Stimulated activated CD4-positive, alpha-beta T cell treated with anti-CD3 and anti-CD28 coated beads, TNF-alpha, amount 100 ng/mL, for 24 hours (primary cell): Measurements from ENCODE around the gene RINL.
A peak's percentile ranks its signal among the peaks of the same experiment; 100 is the strongest.
"Not testable (repeated sequence)": the region's sequence is repeated elsewhere in the genome, so short reads cannot be mapped to it uniquely, and the experiment has no call there.

Experiments
- DNase-seq, 3 experiments: peaks; one replicate each; pipeline ENCODE4 v3.0.0-alpha.2; 2020; ENCODE audit warnings: low read depth in 3 of 3

Gene RINL

GRCh38 chr19:38875656-38876395 lies 2.2 kb downstream of the RINL start:
- DNase-seq, result no peak

- DNase-seq, result not testable (repeated sequence)
These were observed 4.7 kb downstream of the RINL start for GRCh38 chr19:38873400-38873799.

GRCh38 chr19:38870612-38871011 lies 7.5 kb downstream of the RINL start:
- DNase-seq, result no peak

GRCh38 chr19:38869836-38870607 lies 8.1 kb downstream of the RINL start:
- peak; percentile 83 to 93 (median 87) for DNase-seq

GRCh38 chr19:38869160-38869835 lies 8.8 kb downstream of the RINL start:
- DNase-seq, result peak in 1 of 3 experiments; percentile 36

- DNase-seq, result no peak
These were observed 9.5 kb downstream of the RINL start for GRCh38 chr19:38868551-38868950.

GRCh38 chr19:38867171-38867780 lies 10.8 kb downstream of the RINL start:
- no peak for DNase-seq

- DNase-seq, result no peak
These were observed 15.6 kb downstream of the RINL start for GRCh38 chr19:38862321-38863059.

GRCh38 chr19:38861368-38861767 lies 16.7 kb downstream of the RINL start:
- no peak for DNase-seq

GRCh38 chr19:38859631-38860204 lies 18.4 kb downstream of the RINL start:
- not testable (repeated sequence) for DNase-seq

GRCh38 chr19:38856813-38857212 lies 21.3 kb downstream of the RINL start:
- DNase-seq, result no peak

- not testable (repeated sequence) for DNase-seq
These were observed 22.3 kb downstream of the RINL start for GRCh38 chr19:38855751-38856150.

GRCh38 chr19:38854961-38855360 lies 23.1 kb downstream of the RINL start:
- not testable (repeated sequence) for DNase-seq

GRCh38 chr19:38853214-38853613 lies 24.9 kb downstream of the RINL start:
- no peak for DNase-seq

- DNase-seq, result peak in 1 of 3 experiments; percentile 57
These were observed 25.6 kb downstream of the RINL start for GRCh38 chr19:38852231-38853044.

GRCh38 chr19:38851622-38852230 lies 26.3 kb downstream of the RINL start:
- peak; percentile 83 to 91 (median 85) for DNase-seq

GRCh38 chr19:38850976-38851621 lies 27.0 kb downstream of the RINL start:
- DNase-seq, result no peak

- peak in 2 of 3 experiments; percentile 94 to 98 for DNase-seq
These were observed 27.6 kb downstream of the RINL start for GRCh38 chr19:38850436-38850975.
